H1 (cell line): ENCODE data around the gene TMCC1. TPM values are rescaled to one million over a fixed set of nuclear protein-coding genes. Genes with fewer than 3 reads are reported as not detected.

ENCODE experiments used
- CTCF ChIA-PET: fragments of 300-600 bp; sonication (Branson Sonifier 250); formaldehyde crosslinking; loops from one replicate; lab custom pipeline; 2021; ENCODE audit not compliant: partially characterized antibody; lab: Charles Lee
- POLR2A ChIA-PET: fragments of 300-600 bp; sonication (Branson Sonifier 250); formaldehyde crosslinking; loops from one replicate; lab custom pipeline; 2021; ENCODE audit warnings: inconsistent platforms; ENCODE audit not compliant: partially characterized antibody; lab: Charles Lee
- DNase-seq, 2 experiments: peaks; one replicate each; pipeline versions ENCODE4 v3.0.0 to v3.0.0-alpha.2; 2010 to 2022; ENCODE audit warnings: low spot score in 2 of 2, low read depth in 1 of 2, mixed read lengths in 1 of 2
- FAIRE-seq: peaks from 2 replicates; lab custom pipeline; 2011; peaks lifted over from hg19 to GRCh38; lab: Jason Lieb, UNC
- H2AFZ ChIP-seq: 2 replicates; pipeline ENCODE4 v1.8.1; 2012; ENCODE audit warnings: low read length, inconsistent platforms
- H2AK5ac ChIP-seq: 2 replicates; pipeline ENCODE4 v1.6.1; 2013; ENCODE audit warnings: low read depth, low read length
- H2BK120ac ChIP-seq: replicated peaks from 2 replicates; pipeline ENCODE3; 2013; ENCODE audit warnings: low read depth, low read length, inconsistent platforms
- H2BK12ac ChIP-seq: 2 replicates; pipeline ENCODE4 v1.6.1; 2013; ENCODE audit warnings: low read depth, low read length
- H2BK15ac ChIP-seq: 2 replicates; pipeline ENCODE4 v1.6.1; 2013; ENCODE audit warnings: low read length
- H2BK20ac ChIP-seq: 2 replicates; pipeline ENCODE4 v1.6.1; 2013; ENCODE audit warnings: low read length
- H2BK5ac ChIP-seq: 2 replicates; pipeline ENCODE4 v1.6.1; 2013; ENCODE audit warnings: low read depth, low read length
- H3K14ac ChIP-seq: 2 replicates; pipeline ENCODE4 v1.6.1; 2013; ENCODE audit warnings: inconsistent platforms; ENCODE audit not compliant: insufficient read length
- H3K18ac ChIP-seq: 2 replicates; pipeline ENCODE4 v1.6.1; 2013; ENCODE audit warnings: low read length; ENCODE audit errors: extremely low read depth
- H3K23ac ChIP-seq: 2 replicates; pipeline ENCODE4 v1.6.1; 2013; ENCODE audit warnings: inconsistent platforms; ENCODE audit not compliant: insufficient read length
- H3K23me2 ChIP-seq: 2 replicates; pipeline ENCODE4 v1.6.1; 2013; ENCODE audit warnings: low read depth, low read length
- H3K27ac ChIP-seq: 2 replicates; pipeline ENCODE4 v1.6.1; 2011; ENCODE audit warnings: low read depth, low read length, inconsistent platforms
- H3K27me3 ChIP-seq, 4 experiments: replicated peaks in 1 of 4; 1 replicate in 1 of 4; 2 replicates in 3 of 4; pipeline versions ENCODE4 v1.6.1 to v1.8.1; 2011 to 2013; ENCODE audit warnings: low read length in 3 of 4, mild to moderate bottlenecking in 3 of 4, inconsistent platforms in 2 of 4, mixed read lengths in 2 of 4, moderate library complexity in 1 of 4; ENCODE audit not compliant: control insufficient read depth in 3 of 4, insufficient read depth in 3 of 4; ENCODE audit errors: extremely low read depth in 1 of 4
- H3K36me3 ChIP-seq, 4 experiments: 2 replicates each; pipeline versions ENCODE4 v1.6.1 to v1.8.1; 2011 to 2013; ENCODE audit warnings: mild to moderate bottlenecking in 4 of 4, low read length in 3 of 4, moderate library complexity in 2 of 4, control low read depth in 1 of 4, inconsistent platforms in 1 of 4; ENCODE audit not compliant: insufficient read depth in 4 of 4, control insufficient read depth in 2 of 4
- H3K4ac ChIP-seq: replicated peaks from 2 replicates; pipeline ENCODE3; 2013; ENCODE audit warnings: low read length, low read depth, mixed read lengths, inconsistent platforms; ENCODE audit not compliant: insufficient read length
- H3K4me1 ChIP-seq, 4 experiments: replicated peaks in 1 of 4; 1 replicate in 1 of 4; 2 replicates in 3 of 4; pipeline versions ENCODE4 v1.6.1 to v1.8.1; 2011 to 2013; ENCODE audit warnings: low read length in 3 of 4, inconsistent platforms in 2 of 4, mixed read lengths in 1 of 4; ENCODE audit not compliant: insufficient read depth in 4 of 4, control insufficient read depth in 3 of 4
- H3K4me2 ChIP-seq, 2 experiments: 2 replicates each; pipeline versions ENCODE4 v1.6.1 to v1.8.1; 2011 to 2013; ENCODE audit warnings: low read depth in 2 of 2, low read length in 2 of 2, control low read depth in 1 of 2, inconsistent platforms in 1 of 2, mild to moderate bottlenecking in 1 of 2; ENCODE audit not compliant: insufficient read depth in 1 of 2
- H3K4me3 ChIP-seq, 4 experiments: fragments of 200-600, 300-600 bp in 1 of 4; sonication (generic), shearing (Covaris generic), sonication (Bioruptor Twin) in 1 of 4; 2 replicates each; pipeline versions ENCODE4 v1.5.1 to v1.8.1; 2011 to 2016; ENCODE audit warnings: low read length in 4 of 4, low read depth in 3 of 4, control low read depth in 2 of 4, inconsistent platforms in 2 of 4, mild to moderate bottlenecking in 2 of 4, mixed read lengths in 1 of 4, moderate library complexity in 1 of 4; ENCODE audit not compliant: insufficient read depth in 2 of 4; ENCODE audit errors: extremely low read depth in 1 of 4
- H3K56ac ChIP-seq: replicated peaks from 2 replicates; pipeline ENCODE3; 2013; ENCODE audit warnings: low read depth, mild to moderate bottlenecking, mixed read lengths, low read length, inconsistent platforms; ENCODE audit not compliant: insufficient read length
- H3K79me1 ChIP-seq: 2 replicates; pipeline ENCODE4 v1.6.1; 2013; ENCODE audit warnings: low read depth, low read length, control low read depth
- H3K79me2 ChIP-seq, 2 experiments: 2 replicates each; pipeline versions ENCODE4 v1.6.1 to v1.8.1; 2012 to 2013; ENCODE audit warnings: low read length in 2 of 2, mild to moderate bottlenecking in 2 of 2, inconsistent platforms in 1 of 2; ENCODE audit not compliant: insufficient read depth in 2 of 2, control insufficient read depth in 1 of 2
- H3K9ac ChIP-seq, 4 experiments: replicated peaks in 1 of 4; 1 replicate in 1 of 4; 2 replicates in 3 of 4; pipeline versions ENCODE4 v1.6.1 to v1.8.1; 2011 to 2013; ENCODE audit warnings: low read depth in 3 of 4, low read length in 3 of 4, control low read depth in 2 of 4, mild to moderate bottlenecking in 2 of 4, moderate library complexity in 2 of 4, inconsistent platforms in 1 of 4; ENCODE audit errors: extremely low read depth in 1 of 4
- H3K9me3 ChIP-seq, 2 experiments: 2 replicates each; pipeline versions ENCODE4 v1.6.1 to v1.8.1; 2012 to 2013; ENCODE audit warnings: mild to moderate bottlenecking in 2 of 2, moderate library complexity in 2 of 2, control low read depth in 1 of 2, inconsistent platforms in 1 of 2, low read depth in 1 of 2, low read length in 1 of 2, mixed read lengths in 1 of 2; ENCODE audit not compliant: insufficient read depth in 2 of 2
- H4K20me1 ChIP-seq, 2 experiments: replicated peaks in 1 of 2; 2 replicates each; pipeline versions ENCODE3 to v1.8.1; 2011 to 2013; ENCODE audit warnings: inconsistent platforms in 2 of 2, low read length in 2 of 2, mild to moderate bottlenecking in 1 of 2; ENCODE audit not compliant: insufficient read depth in 2 of 2, control insufficient read depth in 1 of 2
- H4K5ac ChIP-seq: 2 replicates; pipeline ENCODE4 v1.6.1; 2013; ENCODE audit warnings: low read length, low read depth, mixed read lengths, inconsistent platforms; ENCODE audit not compliant: insufficient read length
- H4K8ac ChIP-seq: 2 replicates; pipeline ENCODE4 v1.8.0; 2013; ENCODE audit warnings: mild to moderate bottlenecking, moderate library complexity, low read length, inconsistent platforms; ENCODE audit not compliant: insufficient read depth; ENCODE audit errors: extremely low read depth
- H4K91ac ChIP-seq: replicated peaks from 2 replicates; pipeline ENCODE3; 2013; ENCODE audit warnings: low read length, mixed read lengths, inconsistent platforms; ENCODE audit not compliant: insufficient read length
- BCL11A ChIP-seq, 2 experiments: IDR thresholded peaks; one replicate each; pipeline ENCODE4 v1.6.1; 2011; ENCODE audit warnings: low read depth in 2 of 2, low read length in 2 of 2, mild to moderate bottlenecking in 2 of 2
- CHD2 ChIP-seq: IDR thresholded peaks from 2 replicates; pipeline ENCODE4 v1.6.1; 2012; ENCODE audit warnings: low read length, improper control_type of control experiment
- CREB1 ChIP-seq: IDR thresholded peaks from 2 replicates; pipeline ENCODE4 v1.6.1; 2012; ENCODE audit warnings: inconsistent platforms
- FOSL1 ChIP-seq: IDR thresholded peaks from 2 replicates; pipeline ENCODE4 v1.6.1; 2011; ENCODE audit warnings: mild to moderate bottlenecking, low read depth, low read length, moderate library complexity; ENCODE audit not compliant: insufficient read depth
- JUN ChIP-seq: IDR thresholded peaks from 2 replicates; pipeline ENCODE4 v1.6.1; 2011; ENCODE audit warnings: low read depth, mild to moderate bottlenecking, improper control_type of control experiment, low read length
- KDM1A ChIP-seq: fragments of 200-600, 300-600 bp; sonication (generic); IDR thresholded peaks from 2 replicates; pipeline ENCODE4 v1.7.1; 2016; ENCODE audit warnings: mild to moderate bottlenecking, low read length, borderline replicate concordance
- MAFK ChIP-seq: IDR thresholded peaks from 2 replicates; pipeline ENCODE4 v1.6.1; 2012; ENCODE audit warnings: low read depth, mild to moderate bottlenecking, improper control_type of control experiment, low read length
- PHF8 ChIP-seq: fragments of 200-600 bp; sonication (generic); conservative IDR thresholded peaks from 2 replicates; pipeline ENCODE4 v1.7.1; 2012; ENCODE audit warnings: low read depth, mild to moderate bottlenecking, inconsistent platforms, low read length, moderate library complexity
- RBBP5 ChIP-seq: IDR thresholded peaks from 2 replicates; pipeline ENCODE4 v1.7.1; 2012; ENCODE audit warnings: low read depth, mild to moderate bottlenecking, inconsistent platforms, low read length, moderate library complexity, borderline replicate concordance
- SIRT6 ChIP-seq: IDR thresholded peaks from one replicate; pipeline ENCODE4 v1.7.1; 2012; ENCODE audit warnings: low read length, inconsistent platforms
- SP1 ChIP-seq: IDR thresholded peaks from 2 replicates; pipeline ENCODE4 v1.6.1; 2011; ENCODE audit warnings: low read depth, low read length
- SP4 ChIP-seq: IDR thresholded peaks from 2 replicates; pipeline ENCODE4 v1.6.1; 2012; ENCODE audit warnings: low read length, inconsistent platforms
- SUZ12 ChIP-seq: fragments of 200-600 bp; sonication (generic); IDR thresholded peaks from 2 replicates; pipeline ENCODE4 v1.6.1; 2012; ENCODE audit warnings: mild to moderate bottlenecking, inconsistent platforms, low read length, moderate library complexity, mixed read lengths
- WGBS, 2 experiments: shearing (Covaris generic) in 1 of 2; methylation state at CpG; one replicate each; pipeline versions ENCODE4 v1.1.6 to v1.1.7; 2013 to 2015; ENCODE audit warnings: low lambda C conversion rate in 2 of 2, mixed read lengths in 2 of 2, inconsistent platforms in 1 of 2, low coverage in 1 of 2, missing lambda C conversion rate in 1 of 2; ENCODE audit not compliant: insufficient replicate concordance in 2 of 2, insufficient coverage in 1 of 2, insufficient read length in 1 of 2; ENCODE audit errors: extremely low coverage in 1 of 2, missing lambda C conversion rate in 1 of 2; 5-methylcytosine and 5-hydroxymethylcytosine counted together
- polyA plus RNA-seq, 7 experiments: library from polyadenylated mRNA; depleted of rRNA in 3 of 7; stranded (reverse) in 5 of 7; unstranded in 2 of 7; fragments of >200 nt in 5 of 7; fragments of 200-250 nt in 2 of 7; gene quantifications; 1 replicate in 5 of 7; 2 replicates in 1 of 7; 4 replicates in 1 of 7; pipeline versions ENCODE4 v1.2.1 to v1.2.3, GENCODE V29; 2011 to 2013; ENCODE audit warnings: missing spikeins in 2 of 7, mixed read lengths in 2 of 7
- total RNA-seq: library from RNA; stranded (reverse); fragmentation: NEBNext Ultra II Directional; extraction: Animal tissue kit (Norgen Biotek cat#: 25700); gene quantifications from 2 replicates; pipeline ENCODE4 v1.2.1, GENCODE V29; 2021

Gene TMCC1
- total and polyA plus RNA-seq, 2 of the 8 experiments (the other 6 are each of a cell fraction or from before 2014, with no cell fraction given) = 10.4 to 27.1 TPM

- Histone ChIP-seq H4K5ac (no peak overlapping the region), H2AFZ (no peak overlapping the region), H2BK12ac (peak overlapping the region; percentile 97; the same call in 1 of the 2 replicates), H3K4me2 (peak overlapping the region; percentile 75 to 91), H3K14ac (no peak overlapping the region), H3K27me3 (peaks cover 7 to 31% (median 22%) of the 10 kb centered on the region in 4 experiments; a peak in 6 of 7 replicates), H3K27ac (no peak overlapping the region), H3K4me3 (peak overlapping the region; percentile 46 to 63 (median 62)), H3K9me3 (no peaks in the 10 kb centered on the region), H3K4me1 (peaks cover 4 to 53% (median 40%) of the 10 kb centered on the region in 4 experiments), H3K79me2 (peaks cover 4 to 11% of the 10 kb centered on the region in 2 experiments; a peak in 1 of 4 replicates), H2BK15ac (peak overlapping the region; percentile 16; the same call in 1 of the 2 replicates), H3K18ac (peak overlapping the region; percentile 88), H4K20me1 (peaks cover 5 to 20% of the 10 kb centered on the region in 2 experiments), H2AK5ac (no peak overlapping the region), H4K91ac (peak overlapping the region; percentile 73), H2BK5ac (no peak overlapping the region), H4K8ac (peak overlapping the region; percentile 63; the same call in 1 of the 2 replicates), H3K23me2 (peaks cover 23% of the 10 kb centered on the region; the same call in 1 of the 2 replicates), H2BK20ac (no peak overlapping the region), H3K36me3 (no peaks in the 10 kb centered on the region; a peak in 1 of 8 replicates), H3K23ac (no peak overlapping the region), H3K79me1 (no peaks in the 10 kb centered on the region), H3K4ac (peak overlapping the region; percentile 41), H2BK120ac (no peak overlapping the region), H3K9ac (peak overlapping the region in 2 of 4 experiments; percentile 26 to 29; a peak in 3 of 7 replicates), H3K56ac (peak overlapping the region; percentile 35)
- 2% methylated on average over 35 of the region's 98 CpGs; no CpG with 5 or more reads in 1 of the 2 experiments for WGBS, 2 experiments
- CTCF ChIA-PET = interaction anchor here (0.7 to 1.6 kb wide), 11 partner anchors 10 to 121 kb away, joined by 3 to 9 read pairs (median 4); no protein-coding TSS in a partner anchor
- POLR2A ChIA-PET = interaction anchor here (1.2 to 4.5 kb wide), 7 partner anchors 9 to 104 kb away, joined by 3 to 17 read pairs (median 4); no protein-coding TSS in a partner anchor
- no peak for DNase-seq
- FAIRE-seq = no peak
- TF ChIP-seq MAFK (no peak), SP4 (no peak), KDM1A (no peak), CHD2 (no peak), SUZ12 (peak; percentile 59), SP1 (no peak), JUN (no peak), BCL11A (IDR thresholded peaks at IDR 0.05; ENCODE audit: low read depth in 2 of 2, low read length in 2 of 2) (no peak), RBBP5 (peak; percentile 28; the same call in 1 of the 2 replicates), SIRT6 (no peak), FOSL1 (no peak), PHF8 (no peak), CREB1 (no peak)
These were observed 287.4 kb downstream of the TMCC1 start for GRCh38 chr3:129605922-129606635.
